ENCODE results near the gene STRN.

DNA sequence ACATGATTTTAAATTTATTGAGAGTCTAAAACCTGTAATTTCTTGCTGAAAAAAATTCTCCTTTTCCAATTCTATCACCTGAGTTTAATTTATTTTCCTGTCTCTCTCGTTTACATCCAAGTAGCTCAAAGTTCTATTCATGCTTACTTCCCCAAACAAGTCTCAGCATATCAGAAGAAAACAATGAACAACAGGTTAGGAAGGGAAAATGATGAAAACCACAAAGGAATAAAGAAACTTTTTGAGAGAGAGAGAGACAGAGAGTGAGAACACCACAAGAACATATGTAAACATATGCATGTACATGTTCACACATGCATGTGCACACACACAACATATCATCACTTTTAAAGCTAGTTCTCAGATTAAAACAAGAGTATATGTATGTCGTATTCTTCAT, 112.1 kb downstream of the STRN start:
- TF ChIP-seq C11orf30 (IDR thresholded peaks at IDR 0.05; ENCODE audit: low read depth) (no peak), CTCF (IDR thresholded peaks at IDR 0.05 in 2 of 3, conservative IDR thresholded peaks at IDR 0.05 in 1 of 3; ENCODE audit: insufficient read depth in 2 of 3, low read depth in 1 of 3, low read length in 3 of 3) (no peak), ZNF324 (CRISPR knock-in tag; IDR thresholded peaks at IDR 0.05) (no peak), EP300 (IDR thresholded peaks at IDR 0.05; ENCODE audit: low read length) (no peak), CBFA2T3 (IDR thresholded peaks at IDR 0.05) (no peak), E2F6 (IDR thresholded peaks at IDR 0.05; ENCODE audit: borderline replicate concordance in 1 of 2, extremely low read depth in 1 of 2, insufficient read depth in 1 of 2, insufficient read length in 1 of 2, low read depth in 1 of 2, low read length in 1 of 2, poor library complexity in 1 of 2, severe bottlenecking in 1 of 2) (no peak), SMC3 (conservative IDR thresholded peaks at IDR 0.05; ENCODE audit: insufficient read depth, low read depth, low read length) (no peak), MYNN (IDR thresholded peaks at IDR 0.05) (no peak), MYNN (CRISPR knock-in tag; IDR thresholded peaks at IDR 0.05) (no peak)
- TF ChIP-seq, protein P1, sequence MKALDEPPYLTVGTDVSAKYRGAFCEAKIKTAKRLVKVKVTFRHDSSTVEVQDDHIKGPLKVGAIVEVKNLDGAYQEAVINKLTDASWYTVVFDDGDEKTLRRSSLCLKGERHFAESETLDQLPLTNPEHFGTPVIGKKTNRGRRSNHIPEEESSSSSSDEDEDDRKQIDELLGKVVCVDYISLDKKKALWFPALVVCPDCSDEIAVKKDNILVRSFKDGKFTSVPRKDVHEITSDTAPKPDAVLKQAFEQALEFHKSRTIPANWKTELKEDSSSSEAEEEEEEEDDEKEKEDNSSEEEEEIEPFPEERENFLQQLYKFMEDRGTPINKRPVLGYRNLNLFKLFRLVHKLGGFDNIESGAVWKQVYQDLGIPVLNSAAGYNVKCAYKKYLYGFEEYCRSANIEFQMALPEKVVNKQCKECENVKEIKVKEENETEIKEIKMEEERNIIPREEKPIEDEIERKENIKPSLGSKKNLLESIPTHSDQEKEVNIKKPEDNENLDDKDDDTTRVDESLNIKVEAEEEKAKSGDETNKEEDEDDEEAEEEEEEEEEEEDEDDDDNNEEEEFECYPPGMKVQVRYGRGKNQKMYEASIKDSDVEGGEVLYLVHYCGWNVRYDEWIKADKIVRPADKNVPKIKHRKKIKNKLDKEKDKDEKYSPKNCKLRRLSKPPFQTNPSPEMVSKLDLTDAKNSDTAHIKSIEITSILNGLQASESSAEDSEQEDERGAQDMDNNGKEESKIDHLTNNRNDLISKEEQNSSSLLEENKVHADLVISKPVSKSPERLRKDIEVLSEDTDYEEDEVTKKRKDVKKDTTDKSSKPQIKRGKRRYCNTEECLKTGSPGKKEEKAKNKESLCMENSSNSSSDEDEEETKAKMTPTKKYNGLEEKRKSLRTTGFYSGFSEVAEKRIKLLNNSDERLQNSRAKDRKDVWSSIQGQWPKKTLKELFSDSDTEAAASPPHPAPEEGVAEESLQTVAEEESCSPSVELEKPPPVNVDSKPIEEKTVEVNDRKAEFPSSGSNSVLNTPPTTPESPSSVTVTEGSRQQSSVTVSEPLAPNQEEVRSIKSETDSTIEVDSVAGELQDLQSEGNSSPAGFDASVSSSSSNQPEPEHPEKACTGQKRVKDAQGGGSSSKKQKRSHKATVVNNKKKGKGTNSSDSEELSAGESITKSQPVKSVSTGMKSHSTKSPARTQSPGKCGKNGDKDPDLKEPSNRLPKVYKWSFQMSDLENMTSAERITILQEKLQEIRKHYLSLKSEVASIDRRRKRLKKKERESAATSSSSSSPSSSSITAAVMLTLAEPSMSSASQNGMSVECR (CRISPR knock-in tag; IDR thresholded peaks at IDR 0.05): no peak

Data from K562 (cell line).